GM23248 (cell line): ENCODE data around the gene KCTD12.

Experiments used
- EZH2 ChIP-seq: fragments of 200-600 bp; sonication (generic); IDR thresholded peaks from 2 replicates; pipeline ENCODE4 v1.6.1; 2018; ENCODE audit warnings: antibody characterized with exemption, mild to moderate bottlenecking; ENCODE audit not compliant: insufficient read depth, poor library complexity, severe bottlenecking
- EZH2phosphoT487 ChIP-seq: fragments of 200-600 bp; sonication (generic); IDR thresholded peaks from 2 replicates; pipeline ENCODE4 v1.6.1; 2018; ENCODE audit warnings: antibody characterized with exemption, moderate library complexity, mild to moderate bottlenecking, low read depth; ENCODE audit not compliant: insufficient read depth

DNA sequence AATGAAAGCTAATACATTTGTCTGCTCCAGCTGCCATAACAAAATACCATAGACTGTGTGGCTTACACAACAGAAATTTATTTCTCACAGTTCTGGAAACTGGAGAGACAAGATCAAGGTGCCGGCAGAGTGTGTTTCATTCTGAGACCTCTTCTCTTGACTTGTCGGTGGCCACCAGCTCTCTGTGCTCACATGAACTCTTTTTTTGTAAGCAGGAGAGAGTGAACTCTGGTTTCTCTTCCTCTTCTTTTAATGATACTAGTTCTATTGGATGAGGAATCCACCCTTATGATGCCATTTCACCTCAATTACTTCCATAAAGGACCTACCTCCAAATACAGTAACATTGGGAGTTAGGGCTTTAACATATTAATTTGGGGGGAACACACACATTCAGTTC is 11.7 kb downstream of the KCTD12 start:
- TF ChIP-seq EZH2 (no peak), EZH2phosphoT487 (no peak)
